ENCODE results near the gene SPEM1. TPM values are rescaled to one million over a fixed set of nuclear protein-coding genes. Genes with fewer than 3 reads are reported as not detected.

Gene SPEM1
- total and polyA plus RNA-seq, 9 donors = not detected

- H3K4me1 ChIP-seq (ENCODE audit: insufficient read depth) = no peaks in the 10 kb centered on the region
- H3K36me3 ChIP-seq = no peaks in the 10 kb centered on the region
- no peak for DNase-seq
- 93 to 95% (median 94%) methylated on average over 48 to 54 of the region's 54 CpGs for WGBS, 3 donors
- no peak overlapping the region for H3K4me3 ChIP-seq
- TF ChIP-seq CTCF (IDR thresholded peaks at IDR 0.05) = no peak
- no peak for TF ChIP-seq POLR2A (IDR thresholded peaks at IDR 0.05)
- TF ChIP-seq EP300 (IDR thresholded peaks at IDR 0.05) = no peak
- intact Hi-C loops (cut with DNase I) = no loop called here
- H3K27ac ChIP-seq = no peak overlapping the region
- no peaks in the 10 kb centered on the region for H3K9me3 ChIP-seq
- H3K27me3 ChIP-seq = no peaks in the 10 kb centered on the region
These were observed 3.0 kb upstream of the SPEM1 start for GRCh38 chr17:7417056-7417655.

GRCh38 chr17:7418472-7419152 lies 1.5 kb upstream of the SPEM1 start:
- intact Hi-C loops (cut with DNase I) = no loop called here
- TF ChIP-seq EP300 (IDR thresholded peaks at IDR 0.05) (no peak), CTCF (IDR thresholded peaks at IDR 0.05) (no peak), POLR2A (IDR thresholded peaks at IDR 0.05) (no peak)
- Histone ChIP-seq H3K27me3 (no peaks in the 10 kb centered on the region), H3K4me1 (ENCODE audit: insufficient read depth) (no peaks in the 10 kb centered on the region), H3K36me3 (no peaks in the 10 kb centered on the region), H3K9me3 (no peaks in the 10 kb centered on the region), H3K27ac (no peak overlapping the region), H3K4me3 (no peak overlapping the region)
- WGBS, 3 donors = 65 to 70% (median 65%) methylated on average over 18 of the region's 18 CpGs
- DNase-seq = no peak

- no peak for DNase-seq
- WGBS, 3 donors = 89 to 93% (median 92%) methylated on average over 16 of the region's 16 CpGs
- H3K4me1 ChIP-seq (ENCODE audit: insufficient read depth) = no peaks in the 10 kb centered on the region
These were observed 1.1 kb downstream of the SPEM1 start for GRCh38 chr17:7421186-7421585.

GRCh38 chr17:7423679-7424078 lies 3.6 kb downstream of the SPEM1 start:
- DNase-seq = no peak
- H3K36me3 ChIP-seq = no peaks in the 10 kb centered on the region
- H3K4me1 ChIP-seq (ENCODE audit: insufficient read depth) = no peaks in the 10 kb centered on the region
- no peaks in the 10 kb centered on the region for H3K27me3 ChIP-seq
- WGBS, 3 donors = 26 to 31% (median 28%) methylated on average over 4 of the region's 4 CpGs
- no peak for TF ChIP-seq POLR2A (IDR thresholded peaks at IDR 0.05)
- no peak for TF ChIP-seq EP300 (IDR thresholded peaks at IDR 0.05)
- no peak for TF ChIP-seq CTCF (IDR thresholded peaks at IDR 0.05)
- intact Hi-C loops (cut with DNase I) = no loop called here
- H3K27ac ChIP-seq = no peak overlapping the region
- no peaks in the 10 kb centered on the region for H3K9me3 ChIP-seq
- H3K4me3 ChIP-seq = no peak overlapping the region

More at GRCh38 chr17:7421186-7421585, 1.1 kb downstream of the SPEM1 start:
- intact Hi-C loops (cut with DNase I) = no loop called here
- H3K36me3 ChIP-seq = no peaks in the 10 kb centered on the region
- TF ChIP-seq POLR2A (IDR thresholded peaks at IDR 0.05) (no peak), CTCF (IDR thresholded peaks at IDR 0.05) (no peak), EP300 (IDR thresholded peaks at IDR 0.05) (no peak)
- no peak overlapping the region for H3K27ac ChIP-seq
- no peaks in the 10 kb centered on the region for H3K27me3 ChIP-seq
- no peak overlapping the region for H3K4me3 ChIP-seq
- no peaks in the 10 kb centered on the region for H3K9me3 ChIP-seq
